ENCODE measurements around the gene ATR. TPM values are rescaled to one million over a fixed set of nuclear protein-coding genes. Genes with fewer than 3 reads are reported as not detected.
"Not testable (repeated sequence)": the region's sequence is repeated elsewhere in the genome, so short reads cannot be mapped to it uniquely, and the experiment has no call there.

Gene ATR
- total RNA-seq, 4 donors from 2014 or later = 8.9 to 21.9 (median 10.0) TPM

- in situ Hi-C loops (cut with MboI; ENCODE audit: low sequenced_read_pairs in 4 of 4) = loop anchor here in 1 of 4 donors (25.0 kb wide), 1 partner anchor 413 kb away; no protein-coding TSS in a partner anchor
- Histone ChIP-seq H3K27me3 (no peaks in the 10 kb centered on the region), H3K4me3 (no peak overlapping the region), H3K27ac (no peak overlapping the region), H3K36me3 (no peaks in the 10 kb centered on the region), H3K4me1 (peaks cover 14 to 17% of the 10 kb centered on the region in 2 donors), H3K9me3 (no peaks in the 10 kb centered on the region)
- no peak for TF ChIP-seq POLR2A (IDR thresholded peaks at IDR 0.05)
- no peak for TF ChIP-seq CTCF (IDR thresholded peaks at IDR 0.05 in 4 of 5, conservative IDR thresholded peaks at IDR 0.05 in 1 of 5)
- DNase-seq (no peak), ATAC-seq (no peak)
- intact Hi-C loops (cut with DNase I; ENCODE audit: low total_unique reads) = loop anchor here (5.0 kb wide), 2 partner anchors 148 to 428 kb away; partner anchors contain the start of genes TRPC1 and U2SURP
Measured at GRCh38 chr3:142574665-142575064, 3.9 kb downstream of the ATR start.

- H3K4me3 ChIP-seq; DNase-seq; intact Hi-C loops (cut with DNase I; ENCODE audit: low total_unique reads); ATAC-seq; in situ Hi-C loops (cut with MboI; ENCODE audit: low sequenced_read_pairs in 4 of 4); H3K9me3 ChIP-seq; H3K27ac ChIP-seq; H3K36me3 ChIP-seq; H3K27me3 ChIP-seq: not testable (repeated sequence)
- H3K4me1 ChIP-seq = peaks cover 13 to 14% of the 10 kb centered on the region in 2 donors
Measured at GRCh38 chr3:142574223-142574622, 4.3 kb downstream of the ATR start.

GRCh38 chr3:142569422-142569821, 9.1 kb downstream of the ATR start:
- H3K27me3 ChIP-seq; H3K27ac ChIP-seq; in situ Hi-C loops (cut with MboI; ENCODE audit: low sequenced_read_pairs in 4 of 4); H3K4me1 ChIP-seq; H3K9me3 ChIP-seq; H3K4me3 ChIP-seq; intact Hi-C loops (cut with DNase I; ENCODE audit: low total_unique reads); ATAC-seq; DNase-seq; H3K36me3 ChIP-seq: not testable (repeated sequence)

GRCh38 chr3:142568393-142569017, 10.0 kb downstream of the ATR start:
- TF ChIP-seq POLR2A (IDR thresholded peaks at IDR 0.05) = no peak
- no peak for TF ChIP-seq CTCF (IDR thresholded peaks at IDR 0.05 in 4 of 5, conservative IDR thresholded peaks at IDR 0.05 in 1 of 5)
- no peak for ATAC-seq
- intact Hi-C loops (cut with DNase I; ENCODE audit: low total_unique reads) (no loop called here), in situ Hi-C loops (cut with MboI; ENCODE audit: low sequenced_read_pairs in 4 of 4) (no loop called here)
- DNase-seq = no peak
- Histone ChIP-seq H3K27me3 (no peaks in the 10 kb centered on the region), H3K27ac (no peak overlapping the region), H3K4me3 (no peak overlapping the region), H3K9me3 (no peaks in the 10 kb centered on the region), H3K4me1 (no peaks in the 10 kb centered on the region), H3K36me3 (peaks cover 0 to 18% of the 10 kb centered on the region in 2 donors)

- in situ Hi-C loops (cut with MboI; ENCODE audit: low sequenced_read_pairs in 4 of 4) = no loop called here
- H3K36me3 ChIP-seq = peaks cover 0 to 31% of the 10 kb centered on the region in 2 donors
- no peak for TF ChIP-seq CTCF (IDR thresholded peaks at IDR 0.05 in 4 of 5, conservative IDR thresholded peaks at IDR 0.05 in 1 of 5)
- no peak for TF ChIP-seq POLR2A (IDR thresholded peaks at IDR 0.05)
- ATAC-seq = no peak
- no peaks in the 10 kb centered on the region for H3K4me1 ChIP-seq
- intact Hi-C loops (cut with DNase I; ENCODE audit: low total_unique reads) = no loop called here
- no peak overlapping the region for H3K4me3 ChIP-seq
- no peaks in the 10 kb centered on the region for H3K27me3 ChIP-seq
- no peak for DNase-seq
- H3K9me3 ChIP-seq = no peaks in the 10 kb centered on the region
- H3K27ac ChIP-seq = no peak overlapping the region
Measured at GRCh38 chr3:142566096-142566495, 12.4 kb downstream of the ATR start.
